Natural killer cell (primary cell): ENCODE measurements around the gene PEBP1. TPM values are rescaled to one million over a fixed set of nuclear protein-coding genes. Genes with fewer than 3 reads are reported as not detected.
A peak's percentile ranks its signal among the peaks of the same experiment; 100 is the strongest.

Source experiments
- ATAC-seq, 3 donors: fragments of 150-1000 bp in 2 of 3; fragments of 200-7000 bp in 1 of 3; cut with Tn5 transposase; 1 replicate in 1 of 3; 2 replicates in 2 of 3; pipeline ENCODE4 v1.10.0; 2021; ENCODE audit warnings: mild to moderate bottlenecking in 2 of 3, moderate library complexity in 2 of 3
- DNase-seq, 2 donors: peaks; one replicate each; pipeline versions ENCODE4 v3.0.0 to v3.0.0-alpha.2; 2013 to 2021; ENCODE audit warnings: mixed read lengths in 1 of 2
- H3K27ac ChIP-seq: one replicate; pipeline ENCODE4 v1.5.1; 2013; ENCODE audit warnings: mild to moderate bottlenecking, low read length
- H3K27me3 ChIP-seq: one replicate; pipeline ENCODE4 v1.6.1; 2013; ENCODE audit warnings: low read length; ENCODE audit not compliant: control insufficient read depth, insufficient read depth
- H3K36me3 ChIP-seq: one replicate; pipeline ENCODE4 v1.6.1; 2013; ENCODE audit warnings: low read length; ENCODE audit not compliant: control insufficient read depth, insufficient read depth
- H3K4me1 ChIP-seq: one replicate; pipeline ENCODE4 v1.6.1; 2013; ENCODE audit warnings: low read length; ENCODE audit not compliant: control insufficient read depth, insufficient read depth
- H3K4me3 ChIP-seq: one replicate; pipeline ENCODE4 v1.5.1; 2013; ENCODE audit warnings: low read length
- H3K9me3 ChIP-seq: one replicate; pipeline ENCODE4 v1.6.1; 2013; ENCODE audit warnings: low read length; ENCODE audit not compliant: control insufficient read depth, insufficient read depth
- H3K27ac Mint-ChIP-seq, 2 donors: one replicate each; pipeline ENCODE4 v1.8.0; 2022; ENCODE audit warnings: mild to moderate bottlenecking in 2 of 2, mixed read lengths in 2 of 2, moderate library complexity in 1 of 2
- H3K27me3 Mint-ChIP-seq, 2 donors: one replicate each; pipeline ENCODE4 v1.8.0; 2022; ENCODE audit warnings: low read depth in 2 of 2, mixed read lengths in 2 of 2
- H3K36me3 Mint-ChIP-seq: one replicate; pipeline ENCODE4 v1.8.0; 2022; ENCODE audit warnings: mixed read lengths
- H3K4me1 Mint-ChIP-seq, 2 donors: one replicate each; pipeline ENCODE4 v1.8.0; 2022; ENCODE audit warnings: mixed read lengths in 2 of 2
- H3K4me3 Mint-ChIP-seq: one replicate; pipeline ENCODE4 v1.8.0; 2022; ENCODE audit warnings: mild to moderate bottlenecking, moderate library complexity, mixed read lengths
- H3K9me3 Mint-ChIP-seq, 2 donors: one replicate each; pipeline ENCODE4 v1.8.0; 2022; ENCODE audit warnings: mixed read lengths in 2 of 2
- WGBS: methylation state at CpG from one replicate; pipeline ENCODE4 v1.1.7; 2013; ENCODE audit warnings: missing lambda C conversion rate; ENCODE audit not compliant: insufficient coverage; 5-methylcytosine and 5-hydroxymethylcytosine counted together
- intact Hi-C: fragments of 100-400 bp; cut with micrococcal nuclease; formaldehyde crosslinking; loops from one replicate; pipeline ENCODE4 v1.14.2; 2022
- total RNA-seq, 4 donors: library from RNA; stranded (reverse); fragments of 120-200 nt in 1 of 4; gene quantifications; one replicate each; pipeline versions ENCODE4 v1.2.3 to v1.2.4, GENCODE V29; 2013 to 2022
- TF ChIP-seq, protein P1 (sequence below): fragments of 200-600 bp; IDR thresholded peaks from one replicate; pipeline ENCODE4 v1.8.0; 2022; ENCODE audit warnings: antibody characterized with exemption

PEBP1 gene
- total RNA-seq, 3 donors from 2014 or later (not counting 1 experiment from before 2014, with no cell fraction given), result 38.0 to 54.0 (median 41.4) TPM

DNA sequence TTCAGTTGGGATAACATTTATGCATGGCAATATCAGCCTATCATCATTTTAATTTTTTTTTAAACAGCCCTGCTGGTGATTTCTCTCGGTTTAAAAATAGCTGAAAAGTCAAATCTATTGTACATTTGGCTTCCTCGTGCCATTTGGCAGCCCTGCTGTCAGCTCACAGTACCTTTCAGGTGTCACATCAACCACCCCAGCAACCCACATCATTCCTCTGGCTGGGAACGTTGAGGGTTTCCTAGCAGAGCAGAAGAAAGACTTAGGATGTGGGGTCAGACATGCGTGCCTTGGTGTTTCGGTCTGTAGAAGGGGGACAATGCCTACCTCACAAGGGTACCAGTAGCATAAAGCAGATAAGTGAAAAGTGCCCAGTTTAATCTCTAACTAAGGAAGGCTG lies 15.8 kb downstream of the PEBP1 start:
- no peak overlapping the region for H3K4me3 Mint-ChIP-seq
- TF ChIP-seq, protein P1, sequence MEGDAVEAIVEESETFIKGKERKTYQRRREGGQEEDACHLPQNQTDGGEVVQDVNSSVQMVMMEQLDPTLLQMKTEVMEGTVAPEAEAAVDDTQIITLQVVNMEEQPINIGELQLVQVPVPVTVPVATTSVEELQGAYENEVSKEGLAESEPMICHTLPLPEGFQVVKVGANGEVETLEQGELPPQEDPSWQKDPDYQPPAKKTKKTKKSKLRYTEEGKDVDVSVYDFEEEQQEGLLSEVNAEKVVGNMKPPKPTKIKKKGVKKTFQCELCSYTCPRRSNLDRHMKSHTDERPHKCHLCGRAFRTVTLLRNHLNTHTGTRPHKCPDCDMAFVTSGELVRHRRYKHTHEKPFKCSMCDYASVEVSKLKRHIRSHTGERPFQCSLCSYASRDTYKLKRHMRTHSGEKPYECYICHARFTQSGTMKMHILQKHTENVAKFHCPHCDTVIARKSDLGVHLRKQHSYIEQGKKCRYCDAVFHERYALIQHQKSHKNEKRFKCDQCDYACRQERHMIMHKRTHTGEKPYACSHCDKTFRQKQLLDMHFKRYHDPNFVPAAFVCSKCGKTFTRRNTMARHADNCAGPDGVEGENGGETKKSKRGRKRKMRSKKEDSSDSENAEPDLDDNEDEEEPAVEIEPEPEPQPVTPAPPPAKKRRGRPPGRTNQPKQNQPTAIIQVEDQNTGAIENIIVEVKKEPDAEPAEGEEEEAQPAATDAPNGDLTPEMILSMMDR, result no peak
- H3K27ac Mint-ChIP-seq, result no peak overlapping the region
- H3K27ac ChIP-seq, result no peak overlapping the region
- H3K4me1 Mint-ChIP-seq, result no peaks in the 10 kb centered on the region
- DNase-seq (no peak), ATAC-seq (no peak)
- H3K27me3 ChIP-seq, result no peaks in the 10 kb centered on the region
- 90% methylated on average over 5 of the region's 5 CpGs for WGBS
- no peak overlapping the region for H3K4me3 ChIP-seq
- no peaks in the 10 kb centered on the region for H3K27me3 Mint-ChIP-seq
- H3K9me3 Mint-ChIP-seq, result no peaks in the 10 kb centered on the region
- H3K36me3 ChIP-seq, result peaks cover 37% of the 10 kb centered on the region
- no peaks in the 10 kb centered on the region for H3K9me3 ChIP-seq
- no peaks in the 10 kb centered on the region for H3K4me1 ChIP-seq
- H3K36me3 Mint-ChIP-seq, result peaks cover 18% of the 10 kb centered on the region
- intact Hi-C loops, result no loop called here

DNA sequence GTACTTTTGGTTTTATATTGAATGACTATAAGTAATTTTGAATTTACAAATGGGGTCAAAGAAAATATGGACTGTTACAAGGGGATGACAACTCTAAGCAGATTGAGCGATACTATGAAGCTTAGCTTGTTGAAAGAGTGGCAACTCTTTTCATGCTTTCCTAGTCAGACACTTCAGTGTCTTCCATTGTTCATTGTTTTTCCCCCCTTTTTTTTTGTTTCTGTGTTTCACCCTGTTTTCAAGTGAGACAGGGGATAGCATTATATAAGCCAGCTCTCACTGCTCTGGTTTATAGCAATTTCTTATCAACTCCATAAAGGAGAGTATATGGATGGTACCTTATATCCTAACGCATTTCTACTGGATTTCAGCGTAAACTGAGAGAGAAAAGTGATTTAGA lies 24.6 kb downstream of the PEBP1 start:
- no peak overlapping the region for H3K4me3 ChIP-seq
- H3K27ac Mint-ChIP-seq, result no peak overlapping the region
- H3K4me1 ChIP-seq, result no peaks in the 10 kb centered on the region
- H3K36me3 Mint-ChIP-seq, result peaks cover 18% of the 10 kb centered on the region
- H3K9me3 ChIP-seq, result no peaks in the 10 kb centered on the region
- H3K27me3 Mint-ChIP-seq, result no peaks in the 10 kb centered on the region
- H3K4me1 Mint-ChIP-seq, result no peaks in the 10 kb centered on the region
- DNase-seq (no peak), ATAC-seq (no peak)
- WGBS, result 86% methylated on average over 1 of the region's 3 CpGs
- intact Hi-C loops, result loop anchor here (1.0 kb wide), 1 partner anchor 29 kb away; no protein-coding TSS in a partner anchor
- peaks cover 72% of the 10 kb centered on the region for H3K36me3 ChIP-seq
- no peaks in the 10 kb centered on the region for H3K27me3 ChIP-seq
- no peak overlapping the region for H3K27ac ChIP-seq
- H3K9me3 Mint-ChIP-seq, result no peaks in the 10 kb centered on the region
- TF ChIP-seq, protein P1, result no peak
- H3K4me3 Mint-ChIP-seq, result no peak overlapping the region

DNA sequence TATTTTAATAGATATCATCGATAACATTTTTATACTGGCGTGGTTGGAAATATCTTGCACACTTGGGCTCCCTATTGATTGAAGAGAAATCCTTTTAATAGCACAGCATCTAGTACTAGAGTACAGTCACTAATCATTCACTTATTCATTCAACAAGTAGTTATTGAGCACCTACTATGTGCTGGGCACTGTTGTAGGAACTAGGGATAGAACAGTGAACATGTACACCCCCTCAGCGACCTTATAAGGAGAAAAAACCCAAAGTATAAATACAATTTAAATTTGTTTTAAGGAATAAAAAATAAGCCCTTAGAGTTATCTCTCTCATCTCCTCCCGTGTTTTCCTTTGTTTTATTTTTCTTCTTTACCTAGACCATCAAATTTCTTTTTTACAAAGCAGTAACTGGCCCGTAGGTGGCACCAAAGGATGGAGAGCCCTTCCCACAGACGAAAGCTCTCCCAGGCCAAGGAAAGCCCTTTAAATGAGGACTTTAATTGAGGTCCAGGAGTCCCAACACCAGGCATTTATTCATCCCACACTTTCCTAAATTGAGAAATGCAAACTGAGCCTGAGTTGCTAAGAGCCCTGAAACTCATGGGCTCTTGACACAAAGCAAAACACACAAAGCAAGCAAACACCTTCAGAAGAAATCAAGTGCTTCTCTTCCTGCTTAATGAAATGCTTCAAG lies 29.0 kb downstream of the PEBP1 start:
- Mint-ChIP-seq H3K4me3 (no peak overlapping the region), H3K27ac (peak overlapping the region in 1 of 2 donors; percentile 33), H3K4me1 (peaks cover 0 to 3% of the 10 kb centered on the region in 2 donors), H3K9me3 (no peaks in the 10 kb centered on the region), H3K36me3 (peaks cover 23% of the 10 kb centered on the region), H3K27me3 (no peaks in the 10 kb centered on the region)
- Histone ChIP-seq H3K27me3 (no peaks in the 10 kb centered on the region), H3K27ac (no peak overlapping the region), H3K4me1 (no peaks in the 10 kb centered on the region), H3K9me3 (no peaks in the 10 kb centered on the region), H3K4me3 (no peak overlapping the region), H3K36me3 (peaks cover 60% of the 10 kb centered on the region)
- TF ChIP-seq, protein P1, result no peak
- DNase-seq (peak in 1 of 2 donors; percentile 11), ATAC-seq (no peak)
- intact Hi-C loops, result no loop called here
- 67% methylated on average over 3 of the region's 6 CpGs for WGBS

DNA sequence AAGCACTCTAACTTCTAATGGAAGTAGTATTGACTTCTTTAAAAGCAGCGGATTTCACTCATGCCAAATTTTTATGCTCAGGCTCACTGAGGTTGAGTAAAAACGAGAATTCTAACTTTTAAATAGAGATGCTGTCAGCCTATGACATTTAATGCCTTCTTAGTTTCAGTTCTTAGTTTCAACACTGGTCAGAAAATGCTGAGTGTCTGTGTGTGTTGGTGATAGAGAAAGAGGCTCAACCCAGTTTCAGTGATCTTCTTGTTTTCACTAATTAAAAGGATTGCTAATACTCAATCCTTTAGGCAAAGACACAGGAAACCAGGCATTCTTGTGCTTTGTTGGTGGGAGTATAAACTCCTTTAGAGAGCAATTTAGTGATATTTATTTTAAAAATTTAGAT lies 31.0 kb downstream of the PEBP1 start:
- intact Hi-C loops, result no loop called here
- ATAC-seq (no peak), DNase-seq (no peak)
- no peaks in the 10 kb centered on the region for H3K9me3 Mint-ChIP-seq
- H3K27ac Mint-ChIP-seq, result no peak overlapping the region
- WGBS, result 74% methylated on average over 2 of the region's 2 CpGs
- TF ChIP-seq, protein P1, result no peak
- no peaks in the 10 kb centered on the region for H3K4me1 ChIP-seq
- H3K4me3 Mint-ChIP-seq, result no peak overlapping the region
- H3K4me1 Mint-ChIP-seq, result peaks cover 0 to 4% of the 10 kb centered on the region in 2 donors
- H3K9me3 ChIP-seq, result no peaks in the 10 kb centered on the region
- no peaks in the 10 kb centered on the region for H3K27me3 Mint-ChIP-seq
- no peak overlapping the region for H3K4me3 ChIP-seq
- H3K27me3 ChIP-seq, result no peaks in the 10 kb centered on the region
- H3K36me3 ChIP-seq, result peaks cover 56% of the 10 kb centered on the region
- no peak overlapping the region for H3K27ac ChIP-seq
- peaks cover 36% of the 10 kb centered on the region for H3K36me3 Mint-ChIP-seq
